Germinal center (tissue), 1 donor: ENCODE results near the gene SHANK3.

Source experiments
- DNase-seq: peaks from one replicate; pipeline ENCODE4 v3.0.0; 2012; ENCODE audit warnings: mixed read lengths, low spot score

SHANK3 gene

DNA sequence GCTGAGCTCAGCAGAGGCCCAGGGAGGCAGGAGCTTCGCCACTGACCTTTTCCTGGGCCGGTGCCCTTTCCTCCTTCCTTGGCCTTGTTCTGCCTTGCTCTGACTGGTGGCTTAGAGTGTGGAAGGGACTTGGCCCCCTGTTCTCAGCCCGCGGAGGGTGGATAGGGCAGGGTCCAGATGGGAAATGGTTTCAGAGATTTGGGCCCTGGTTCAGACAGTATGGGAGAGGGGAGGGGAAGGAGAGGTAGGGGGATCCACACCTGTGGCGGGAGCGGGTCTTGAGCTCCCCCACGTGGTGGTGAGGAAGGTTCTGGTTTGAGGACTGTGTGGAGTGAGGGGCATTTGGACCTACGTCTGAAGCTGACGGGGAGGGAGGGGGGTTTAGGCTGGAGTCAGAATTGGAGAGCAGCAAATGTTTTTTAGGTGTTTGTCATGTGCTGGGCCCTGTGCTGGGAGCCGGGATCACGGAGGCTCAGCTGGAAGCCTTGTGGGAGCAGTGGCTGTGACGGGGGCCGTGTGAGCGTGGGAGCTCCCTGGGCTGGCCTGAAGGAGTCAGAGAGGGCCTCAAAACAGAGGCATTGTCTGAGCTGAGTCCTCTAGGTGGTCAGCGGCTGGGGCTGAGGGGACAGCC lies 27.2 kb downstream of the SHANK3 start:
- no peak for DNase-seq

DNA sequence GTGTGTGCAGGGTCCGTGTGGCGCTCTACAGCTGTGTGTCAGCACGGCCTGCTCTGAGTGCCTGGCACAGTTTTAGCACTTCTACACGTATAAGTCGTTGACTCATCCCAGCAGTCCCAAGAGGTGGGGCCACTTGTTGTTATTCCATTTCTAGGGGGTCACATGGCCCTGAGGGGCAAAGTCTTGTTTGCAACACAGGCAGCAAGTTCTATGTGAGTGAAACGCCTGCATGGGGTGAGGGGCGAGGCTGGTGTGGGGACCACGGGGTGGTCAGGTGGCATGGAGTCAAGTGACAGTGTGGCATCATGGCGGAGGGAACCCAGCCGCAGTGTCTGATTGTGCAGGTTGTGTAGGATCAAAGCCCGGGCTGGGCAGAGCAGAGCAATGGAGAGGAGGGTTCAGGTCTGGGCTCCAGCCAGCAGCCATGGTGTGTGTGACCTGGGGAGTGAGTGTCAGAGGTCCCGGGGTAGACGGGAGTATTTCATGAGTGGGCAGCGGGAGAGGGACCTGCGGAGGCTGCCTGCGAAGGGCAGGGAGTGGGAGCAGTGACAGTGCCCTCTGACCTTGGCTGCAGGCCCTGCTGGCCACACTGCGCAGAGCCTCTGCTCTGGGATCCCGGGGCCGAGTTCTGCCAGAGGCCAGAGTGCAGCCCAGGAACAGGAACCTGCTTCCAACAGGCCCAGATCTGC lies 27.9 kb downstream of the SHANK3 start:
- DNase-seq = no peak

- DNase-seq = no peak
Observed at GRCh38 chr22:50701076-50701419, 28.4 kb downstream of the SHANK3 start.

DNA sequence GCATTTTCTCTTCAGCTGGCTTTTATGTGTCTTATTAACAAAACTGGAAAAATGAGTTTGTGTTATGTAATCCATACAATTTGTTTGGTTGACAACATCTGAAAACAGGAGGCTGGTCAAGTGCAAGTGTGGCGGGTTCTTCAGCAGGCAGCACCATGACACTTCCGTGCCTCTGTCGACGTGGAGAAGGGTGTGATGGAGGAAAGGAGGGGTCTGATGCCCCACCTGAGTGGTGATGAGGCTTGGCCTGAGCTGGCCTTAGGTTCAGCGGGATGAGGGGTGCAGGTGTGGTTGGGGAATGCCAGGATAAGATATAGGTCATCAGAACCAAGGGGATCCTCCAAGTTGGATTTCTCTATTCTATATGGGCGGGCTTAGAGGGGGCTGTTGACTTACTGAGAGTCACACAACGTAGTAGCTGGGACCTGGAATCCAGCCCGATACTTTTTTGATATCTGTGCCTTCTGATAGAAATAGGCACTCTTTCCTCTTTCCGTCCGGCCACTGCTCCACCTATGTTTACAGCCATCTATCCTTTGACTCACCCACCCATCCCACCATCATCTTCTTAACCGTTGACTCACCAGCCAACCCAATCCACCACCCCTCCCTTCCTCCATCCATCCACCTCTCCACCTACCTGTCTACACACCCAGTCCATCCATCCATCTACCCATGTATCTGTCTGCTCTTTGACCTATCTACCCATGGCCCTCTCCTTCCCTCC lies 29.0 kb downstream of the SHANK3 start:
- no peak for DNase-seq

- no peak for DNase-seq
Observed at GRCh38 chr22:50702261-50702671, 29.6 kb downstream of the SHANK3 start.

DNA sequence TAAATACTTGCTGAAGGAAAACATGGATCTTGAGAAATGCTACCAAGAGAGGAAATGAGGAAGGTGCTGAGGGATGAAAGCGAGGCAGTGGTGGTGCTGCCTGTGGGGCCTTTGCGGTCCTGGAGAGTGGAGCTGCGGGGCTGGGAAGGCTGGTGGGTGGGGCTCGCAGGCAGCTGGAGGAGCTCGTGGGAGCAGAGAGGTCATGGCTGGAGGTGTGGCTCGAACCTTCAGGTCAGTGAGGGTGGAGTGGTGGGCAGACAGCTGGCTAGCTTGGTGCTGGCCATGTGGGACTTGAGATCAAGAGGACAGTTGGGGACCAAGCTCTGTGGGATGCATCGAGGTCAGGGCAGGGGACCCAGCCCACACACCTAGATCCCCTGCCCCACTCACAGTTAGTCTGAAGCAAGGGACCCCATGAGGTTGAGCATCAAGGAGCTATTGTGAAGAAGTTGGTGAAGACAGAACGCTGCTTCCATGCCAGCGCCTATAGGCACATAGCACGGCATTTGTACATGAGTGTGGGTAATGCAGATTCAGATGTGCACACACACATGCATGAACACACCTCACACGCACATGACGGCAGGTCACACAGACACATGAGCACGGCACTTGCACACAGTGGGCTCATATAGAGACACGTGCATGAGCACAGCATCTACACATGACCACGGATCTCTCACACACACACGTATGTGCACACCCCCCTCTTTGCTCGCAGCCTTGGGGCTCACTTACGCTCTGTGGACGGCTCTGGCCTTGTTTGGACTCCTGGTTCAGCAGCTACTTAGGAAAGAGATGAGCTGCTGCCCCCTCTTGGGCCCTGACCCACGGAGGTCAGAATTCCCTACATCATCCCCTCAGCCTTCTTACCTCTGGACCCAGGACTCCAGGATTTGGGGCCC lies 30.4 kb downstream of the SHANK3 start:
- no peak for DNase-seq

GRCh38 chr22:50703726-50704509 lies 31.3 kb downstream of the SHANK3 start:
- DNase-seq = no peak

DNA sequence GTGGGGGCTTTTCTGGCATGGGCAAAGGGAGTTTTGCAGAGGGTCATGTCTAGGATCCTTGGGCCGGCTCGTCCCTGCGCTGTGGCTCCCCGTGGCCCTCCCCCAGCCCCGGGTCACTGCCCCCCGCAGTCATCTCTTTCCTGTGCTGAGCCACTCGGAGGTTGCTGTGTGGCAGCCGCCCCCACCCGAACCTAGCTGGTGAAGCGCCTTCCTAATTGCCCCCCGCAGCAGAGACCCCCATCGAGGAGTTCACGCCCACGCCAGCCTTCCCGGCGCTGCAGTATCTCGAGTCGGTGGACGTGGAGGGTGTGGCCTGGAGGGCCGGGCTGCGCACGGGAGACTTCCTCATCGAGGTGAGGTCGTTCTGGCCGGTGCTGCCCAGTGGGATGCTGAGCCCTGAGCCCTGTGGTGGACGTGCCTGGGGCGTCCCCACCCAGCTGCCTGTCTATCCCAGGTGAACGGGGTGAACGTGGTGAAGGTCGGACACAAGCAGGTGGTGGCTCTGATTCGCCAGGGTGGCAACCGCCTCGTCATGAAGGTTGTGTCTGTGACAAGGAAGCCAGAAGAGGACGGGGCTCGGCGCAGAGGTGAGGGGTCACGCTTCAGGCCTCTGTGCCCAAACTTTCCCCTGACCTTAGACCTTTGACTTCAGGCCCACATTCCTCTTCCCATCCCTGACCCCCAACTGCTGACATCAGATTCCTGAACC lies 32.0 kb downstream of the SHANK3 start:
- no peak for DNase-seq

DNA sequence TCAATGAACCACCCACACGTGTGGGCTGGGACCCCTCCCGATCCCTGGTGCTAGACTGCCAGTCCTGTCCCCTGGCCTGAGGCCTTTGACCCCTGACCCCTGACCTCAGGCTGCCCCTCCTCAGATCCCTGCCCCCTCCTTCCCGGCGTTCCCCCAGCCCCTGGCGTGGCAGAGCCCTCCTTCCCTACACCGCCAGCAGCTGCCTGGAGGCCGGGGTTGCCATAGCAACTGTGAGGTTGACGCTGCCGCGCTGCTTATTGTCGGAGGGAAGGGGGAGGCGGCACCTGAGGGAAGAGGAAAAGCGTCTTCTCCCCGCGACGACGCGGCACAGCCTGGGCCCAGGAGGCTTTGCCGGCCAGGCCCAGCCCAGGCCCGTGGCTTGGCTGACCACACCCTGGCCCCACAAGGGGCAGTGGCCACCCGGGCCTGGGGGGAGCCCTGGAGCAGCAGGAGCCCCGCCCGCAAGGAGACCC lies 32.6 kb downstream of the SHANK3 start:
- DNase-seq = no peak

GRCh38 chr22:50705851-50706351 lies 33.3 kb downstream of the SHANK3 start:
- DNase-seq = no peak

GRCh38 chr22:50706481-50707125 lies 34.0 kb downstream of the SHANK3 start:
- DNase-seq = no peak

- no peak for DNase-seq
Observed at GRCh38 chr22:50708474-50708873, 35.9 kb downstream of the SHANK3 start.

DNA sequence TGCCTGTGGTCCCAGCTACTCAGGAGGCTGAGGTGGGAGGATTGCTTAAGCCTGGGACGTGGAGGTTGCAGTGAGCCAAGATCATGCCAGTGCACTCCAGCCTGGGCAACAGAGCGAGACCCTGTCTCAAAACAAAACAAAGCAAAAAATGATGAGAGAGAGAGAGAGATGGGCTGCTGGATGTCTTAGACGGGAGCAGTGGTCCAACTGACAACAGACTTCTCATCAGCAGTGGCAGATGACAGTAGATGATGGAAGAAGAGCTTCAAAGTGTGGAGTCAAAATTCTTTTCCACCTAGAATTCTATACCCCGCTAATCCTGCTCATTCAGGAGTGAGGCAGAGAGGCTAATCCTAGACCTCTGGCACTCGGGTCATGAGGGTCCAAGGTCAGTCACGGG lies 36.4 kb downstream of the SHANK3 start:
- no peak for DNase-seq

DNA sequence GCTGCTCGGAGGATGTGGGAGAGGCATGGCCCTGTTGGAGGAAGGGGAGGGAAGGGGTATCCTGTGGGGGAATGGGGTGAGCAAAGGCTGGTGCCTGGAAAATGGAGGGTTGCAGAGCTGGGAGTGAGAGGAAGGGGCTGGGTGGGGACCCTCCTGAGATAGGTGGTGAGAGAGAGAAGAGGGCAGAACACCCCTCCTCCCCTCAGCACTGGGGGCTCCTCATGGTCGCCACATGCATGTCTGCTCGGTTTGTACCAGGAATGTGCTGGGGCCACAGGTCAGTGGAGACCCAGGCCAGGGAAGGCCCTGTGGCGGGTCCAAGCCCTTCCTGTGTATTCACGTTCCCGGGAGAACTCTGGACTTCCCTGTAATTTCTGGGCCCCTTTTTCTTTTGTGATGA lies 37.6 kb downstream of the SHANK3 start:
- DNase-seq = no peak

GRCh38 chr22:50710886-50711285 lies 38.3 kb downstream of the SHANK3 start:
- DNase-seq = no peak

- no peak for DNase-seq
Observed at GRCh38 chr22:50711446-50712340, 39.1 kb downstream of the SHANK3 start.

GRCh38 chr22:50712341-50713007 lies 39.9 kb downstream of the SHANK3 start:
- no peak for DNase-seq

GRCh38 chr22:50713008-50713385 lies 40.4 kb downstream of the SHANK3 start:
- DNase-seq = no peak
